NOMO-1 treated with DMSO at 0.1 percent for 48 hours (cell line): ENCODE data around the gene ESYT1.

ENCODE experiments used
- DNase-seq: peaks from one replicate; lab custom pipeline; 2025; ENCODE audit not compliant: unreplicated experiment; lab: John Stamatoyannopoulos, UW

ESYT1 gene, protein sequence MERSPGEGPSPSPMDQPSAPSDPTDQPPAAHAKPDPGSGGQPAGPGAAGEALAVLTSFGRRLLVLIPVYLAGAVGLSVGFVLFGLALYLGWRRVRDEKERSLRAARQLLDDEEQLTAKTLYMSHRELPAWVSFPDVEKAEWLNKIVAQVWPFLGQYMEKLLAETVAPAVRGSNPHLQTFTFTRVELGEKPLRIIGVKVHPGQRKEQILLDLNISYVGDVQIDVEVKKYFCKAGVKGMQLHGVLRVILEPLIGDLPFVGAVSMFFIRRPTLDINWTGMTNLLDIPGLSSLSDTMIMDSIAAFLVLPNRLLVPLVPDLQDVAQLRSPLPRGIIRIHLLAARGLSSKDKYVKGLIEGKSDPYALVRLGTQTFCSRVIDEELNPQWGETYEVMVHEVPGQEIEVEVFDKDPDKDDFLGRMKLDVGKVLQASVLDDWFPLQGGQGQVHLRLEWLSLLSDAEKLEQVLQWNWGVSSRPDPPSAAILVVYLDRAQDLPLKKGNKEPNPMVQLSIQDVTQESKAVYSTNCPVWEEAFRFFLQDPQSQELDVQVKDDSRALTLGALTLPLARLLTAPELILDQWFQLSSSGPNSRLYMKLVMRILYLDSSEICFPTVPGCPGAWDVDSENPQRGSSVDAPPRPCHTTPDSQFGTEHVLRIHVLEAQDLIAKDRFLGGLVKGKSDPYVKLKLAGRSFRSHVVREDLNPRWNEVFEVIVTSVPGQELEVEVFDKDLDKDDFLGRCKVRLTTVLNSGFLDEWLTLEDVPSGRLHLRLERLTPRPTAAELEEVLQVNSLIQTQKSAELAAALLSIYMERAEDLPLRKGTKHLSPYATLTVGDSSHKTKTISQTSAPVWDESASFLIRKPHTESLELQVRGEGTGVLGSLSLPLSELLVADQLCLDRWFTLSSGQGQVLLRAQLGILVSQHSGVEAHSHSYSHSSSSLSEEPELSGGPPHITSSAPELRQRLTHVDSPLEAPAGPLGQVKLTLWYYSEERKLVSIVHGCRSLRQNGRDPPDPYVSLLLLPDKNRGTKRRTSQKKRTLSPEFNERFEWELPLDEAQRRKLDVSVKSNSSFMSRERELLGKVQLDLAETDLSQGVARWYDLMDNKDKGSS

GRCh38 chr12:56127888-56128669, at the start of gene ESYT1:
TSS of gene ESYT1 (plus strand) at chr12:56128267. CDS start at chr12:56128320, 53 bp downstream.
- DNase-seq, result peak; percentile 100

- no peak for DNase-seq
These were observed 49.6 kb upstream of the ESYT1 start for GRCh38 chr12:56078427-56078826.

- peak; percentile 57 for DNase-seq
These were observed 48.9 kb upstream of the ESYT1 start for GRCh38 chr12:56078931-56079722.

- peak; percentile 70 for DNase-seq
These were observed 48.1 kb upstream of the ESYT1 start, which contains the start of gene ERBB3 for GRCh38 chr12:56079723-56080555. TSS of gene ERBB3 (plus strand) at chr12:56080165. CDS start at chr12:56080301, 136 bp downstream.

DNA sequence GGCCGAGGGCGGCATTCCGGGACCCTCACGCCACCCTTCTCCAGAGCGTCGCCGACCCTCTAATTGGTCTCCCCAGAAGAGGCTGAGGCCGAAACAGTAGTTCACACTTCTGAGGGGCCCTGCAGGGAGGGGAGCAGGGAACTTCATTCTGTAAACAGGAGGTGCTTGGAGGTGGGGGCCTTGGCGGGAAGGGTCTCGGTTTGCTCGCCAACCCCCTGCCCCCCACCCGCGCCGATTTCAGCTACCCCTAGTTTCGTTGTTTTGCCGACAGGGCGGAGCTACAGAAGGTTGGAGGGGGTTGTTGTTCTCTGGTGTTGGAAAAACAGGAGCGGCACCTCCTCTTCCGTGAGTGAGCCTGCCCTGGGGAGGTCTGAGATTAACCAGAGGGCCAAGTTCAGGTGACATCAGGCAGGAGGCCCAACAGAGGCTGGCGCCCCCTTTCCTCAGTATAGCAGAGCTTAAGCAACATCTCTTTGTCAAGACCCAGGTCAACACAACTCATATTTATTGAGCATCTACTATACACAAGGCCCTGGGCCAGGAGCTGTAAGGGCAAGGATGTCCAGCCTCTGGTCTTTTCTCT, 47.4 kb upstream of the ESYT1 start:
- no peak for DNase-seq

- DNase-seq, result no peak
These were observed 46.4 kb upstream of the ESYT1 start for GRCh38 chr12:56081393-56082347.

- no peak for DNase-seq
These were observed 45.7 kb upstream of the ESYT1 start for GRCh38 chr12:56082382-56082781.

DNA sequence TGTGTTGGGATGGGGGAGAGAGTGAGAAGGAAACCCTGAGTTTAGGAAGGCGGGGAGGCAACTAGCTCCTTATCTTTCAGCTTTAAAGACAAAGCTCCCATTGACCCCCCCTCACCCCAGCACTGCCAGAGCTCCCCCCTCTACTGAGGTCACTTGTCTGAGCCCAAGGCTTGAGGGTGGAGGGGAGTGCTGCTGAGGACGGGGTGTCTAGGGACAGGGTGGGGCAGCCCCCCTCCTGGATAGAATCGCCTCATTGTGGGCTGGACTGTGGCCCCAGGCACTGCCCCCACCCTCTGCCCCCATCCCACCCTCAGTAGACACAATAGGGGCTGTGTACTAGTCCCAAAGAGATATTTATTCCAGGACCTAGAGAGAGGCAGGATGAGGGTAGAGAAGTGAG, 45.1 kb upstream of the ESYT1 start:
- no peak for DNase-seq

GRCh38 chr12:56084958-56085543, 43.0 kb upstream of the ESYT1 start:
- DNase-seq, result no peak

DNA sequence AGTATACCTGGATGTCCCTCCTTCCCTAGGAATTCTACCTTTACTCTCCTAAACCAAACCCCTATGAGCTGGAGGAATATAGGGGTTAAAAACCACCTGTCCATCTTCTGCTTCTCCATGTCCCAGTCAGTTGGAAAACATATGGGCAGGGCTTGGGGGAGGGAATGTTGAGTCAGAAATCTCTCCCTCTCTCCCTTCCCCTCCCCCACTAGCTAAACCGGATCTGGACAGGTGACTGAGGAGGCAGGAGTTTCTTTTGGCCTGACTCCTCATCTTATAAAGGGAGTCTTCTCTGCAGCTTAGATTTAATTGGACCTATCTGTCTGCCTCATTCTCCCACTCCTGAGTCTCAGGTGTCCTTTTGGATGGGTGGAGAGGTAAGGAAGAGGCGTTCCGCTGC, 42.0 kb upstream of the ESYT1 start:
- no peak for DNase-seq

DNA sequence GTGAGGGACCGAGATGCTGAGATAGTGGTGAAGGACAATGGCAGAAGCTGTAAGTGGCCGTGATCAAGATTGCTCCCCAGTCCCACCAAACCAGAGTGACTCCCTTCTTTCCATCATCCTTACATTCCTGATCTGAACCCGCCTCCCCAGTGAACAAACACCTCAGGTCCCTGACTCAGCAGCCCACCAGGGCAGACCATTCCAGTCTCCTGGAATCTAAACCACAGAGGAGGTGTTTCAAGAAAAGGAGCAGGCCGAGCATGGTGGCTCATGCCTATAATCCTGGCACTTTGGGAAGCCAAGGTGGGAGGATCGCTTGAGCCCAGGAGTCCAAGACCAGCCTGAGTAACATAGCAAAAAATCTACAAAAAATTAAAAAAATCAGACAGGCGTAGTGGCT, 41.5 kb upstream of the ESYT1 start:
- no peak for DNase-seq

GRCh38 chr12:56087220-56087619, 40.8 kb upstream of the ESYT1 start:
- DNase-seq, result no peak

GRCh38 chr12:56097738-56098137, 30.3 kb upstream of the ESYT1 start:
- DNase-seq, result no peak

GRCh38 chr12:56098592-56098991, 29.5 kb upstream of the ESYT1 start:
- DNase-seq, result no peak

DNA sequence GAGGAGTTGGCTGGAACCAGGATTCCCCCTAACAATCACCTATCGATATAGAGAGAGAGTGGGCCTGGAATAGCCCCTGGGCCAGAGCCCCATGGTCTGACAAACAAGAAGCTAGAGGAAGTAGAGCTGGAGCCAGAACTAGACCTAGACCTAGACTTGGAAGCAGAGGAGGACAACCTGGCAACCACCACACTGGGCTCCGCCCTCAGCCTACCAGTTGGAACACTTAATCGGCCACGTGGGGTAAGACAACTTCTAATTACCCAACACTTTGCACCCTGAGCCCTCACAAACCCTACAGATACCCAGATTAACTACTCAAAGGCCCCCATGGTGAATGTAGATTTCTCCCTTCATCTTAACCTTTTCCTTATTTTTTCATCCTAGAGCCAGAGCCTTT, 28.3 kb upstream of the ESYT1 start:
- DNase-seq, result no peak

DNA sequence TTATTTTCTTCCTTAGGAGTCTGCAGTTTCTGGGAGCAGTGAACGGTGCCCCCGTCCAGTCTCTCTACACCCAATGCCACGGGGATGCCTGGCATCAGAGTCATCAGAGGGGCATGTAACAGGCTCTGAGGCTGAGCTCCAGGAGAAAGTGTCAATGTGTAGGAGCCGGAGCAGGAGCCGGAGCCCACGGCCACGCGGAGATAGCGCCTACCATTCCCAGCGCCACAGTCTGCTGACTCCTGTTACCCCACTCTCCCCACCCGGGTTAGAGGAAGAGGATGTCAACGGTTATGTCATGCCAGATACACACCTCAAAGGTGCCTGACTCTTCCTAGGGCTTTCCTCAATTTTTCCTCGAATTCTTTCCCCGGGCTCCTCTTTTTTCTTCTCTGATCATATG, 27.0 kb upstream of the ESYT1 start:
- DNase-seq, result no peak

DNA sequence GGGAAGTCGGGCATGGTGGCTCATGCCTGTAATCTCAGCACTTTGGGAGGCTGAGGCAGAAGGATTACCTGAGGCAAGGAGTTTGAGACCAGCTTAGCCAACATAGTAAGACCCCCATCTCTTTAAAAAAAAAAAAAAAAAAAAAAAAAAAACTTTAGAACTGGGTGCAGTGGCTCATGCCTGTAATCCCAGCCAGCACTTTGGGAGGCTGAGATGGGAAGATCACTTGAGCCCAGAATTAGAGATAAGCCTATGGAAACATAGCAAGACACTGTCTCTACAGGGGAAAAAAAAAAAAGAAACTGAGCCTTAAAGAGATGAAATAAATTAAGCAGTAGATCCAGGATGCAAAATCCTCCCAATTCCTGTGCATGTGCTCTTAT, 25.4 kb upstream of the ESYT1 start:
- DNase-seq, result no peak
